CD4-positive, alpha-beta T cell treated with Interleukin-17A for 4 hours (primary cell): ENCODE data around the gene ZNF628.
"Not testable (repeated sequence)": the region's sequence is repeated elsewhere in the genome, so short reads cannot be mapped to it uniquely, and the experiment has no call there.

Source experiments
- DNase-seq: peaks from one replicate; pipeline ENCODE4 v3.0.0-alpha.2; 2020; ENCODE audit warnings: mixed read lengths

ZNF628 gene

GRCh38 chr19:55476100-55476775, at the start of gene ZNF628:
TSS of gene ZNF628 (plus strand) at chr19:55476617. CDS start at chr19:55479911, 3,294 bp downstream.
- peak; percentile 99 for DNase-seq

GRCh38 chr19:55431183-55431582, 45.2 kb upstream of the ZNF628 start:
- no peak for DNase-seq

- DNase-seq: no peak
Measured at GRCh38 chr19:55432241-55432959, 44.0 kb upstream of the ZNF628 start.

GRCh38 chr19:55433292-55433691, 43.1 kb upstream of the ZNF628 start:
- no peak for DNase-seq

- DNase-seq: no peak
Measured at GRCh38 chr19:55434356-55434919, 42.0 kb upstream of the ZNF628 start.

GRCh38 chr19:55435020-55435419, 41.4 kb upstream of the ZNF628 start:
- no peak for DNase-seq

- DNase-seq: no peak
Measured at GRCh38 chr19:55436847-55437246, 39.6 kb upstream of the ZNF628 start.

GRCh38 chr19:55437410-55437809, 39.0 kb upstream of the ZNF628 start:
- DNase-seq: peak; percentile 36

- DNase-seq: no peak
Measured at GRCh38 chr19:55439052-55439451, 37.4 kb upstream of the ZNF628 start.

- no peak for DNase-seq
Measured at GRCh38 chr19:55440411-55441105, 35.9 kb upstream of the ZNF628 start.

GRCh38 chr19:55441319-55441691, 35.1 kb upstream of the ZNF628 start:
- DNase-seq: no peak

- DNase-seq: no peak
Measured at GRCh38 chr19:55441692-55442321, 34.6 kb upstream of the ZNF628 start.

- no peak for DNase-seq
Measured at GRCh38 chr19:55442372-55442961, 34.0 kb upstream of the ZNF628 start.

GRCh38 chr19:55443045-55443823, 33.2 kb upstream of the ZNF628 start, which contains the start of gene SHISA7:
TSS of gene SHISA7 (minus strand) at chr19:55443300. CDS start at chr19:55442863, 437 bp downstream.
- DNase-seq: no peak

GRCh38 chr19:55443824-55444480, 32.5 kb upstream of the ZNF628 start:
- no peak for DNase-seq

GRCh38 chr19:55444646-55445045, 31.8 kb upstream of the ZNF628 start:
- no peak for DNase-seq

- no peak for DNase-seq
Measured at GRCh38 chr19:55446060-55446459, 30.4 kb upstream of the ZNF628 start.

GRCh38 chr19:55447421-55448174, 28.8 kb upstream of the ZNF628 start:
- DNase-seq: no peak

GRCh38 chr19:55448175-55448490, 28.3 kb upstream of the ZNF628 start:
- DNase-seq: not testable (repeated sequence)

- no peak for DNase-seq
Measured at GRCh38 chr19:55449469-55449868, 26.9 kb upstream of the ZNF628 start.
